GM12873 (cell line): ENCODE data around the gene KAT6B.

Experiments used
- CTCF ChIP-seq: IDR thresholded peaks from 2 replicates; pipeline ENCODE4 v1.5.1; 2012; ENCODE audit warnings: low read depth, mild to moderate bottlenecking, moderate library complexity, low read length, control low read depth; ENCODE audit not compliant: insufficient read depth; ENCODE audit errors: missing control alignments

Gene KAT6B

GRCh38 chr10:74995806-74996205 lies 169.4 kb downstream of the KAT6B start:
- no peak for TF ChIP-seq CTCF

- TF ChIP-seq CTCF: no peak
Observed at GRCh38 chr10:74997163-74997562, 170.8 kb downstream of the KAT6B start.

- no peak for TF ChIP-seq CTCF
Observed at GRCh38 chr10:75000748-75001321, 174.4 kb downstream of the KAT6B start.

- no peak for TF ChIP-seq CTCF
Observed at GRCh38 chr10:75001715-75002350, 175.4 kb downstream of the KAT6B start.

GRCh38 chr10:75002351-75002725 lies 175.9 kb downstream of the KAT6B start:
- TF ChIP-seq CTCF: no peak

- no peak for TF ChIP-seq CTCF
Observed at GRCh38 chr10:75002967-75003594, 176.7 kb downstream of the KAT6B start.

- no peak for TF ChIP-seq CTCF
Observed at GRCh38 chr10:75003891-75004290, 177.5 kb downstream of the KAT6B start.
